Neural progenitor cell (in vitro differentiated cells): ENCODE measurements around the gene GAB4. TPM values are rescaled to one million over a fixed set of nuclear protein-coding genes. Genes with fewer than 3 reads are reported as not detected.
A peak's percentile ranks its signal among the peaks of the same experiment; 100 is the strongest.

Experiments used
- DNase-seq: peaks from one replicate; pipeline ENCODE4 v3.0.0-alpha.2; 2016; ENCODE audit warnings: low spot score
- H2AFZ ChIP-seq: fragments of 200-600 bp; sonication (generic); replicated peaks from 2 replicates; pipeline ENCODE4 v1.6.1; 2016; ENCODE audit warnings: antibody characterized with exemption
- H3F3A ChIP-seq: fragments of 200-600 bp; sonication (generic); 2 replicates; pipeline ENCODE4 v1.6.1; 2016; ENCODE audit warnings: antibody characterized with exemption, low read depth
- H3K27ac ChIP-seq: fragments of 200-600 bp; sonication (generic); 2 replicates; pipeline ENCODE4 v1.5.1; 2016; ENCODE audit warnings: mild to moderate bottlenecking
- H3K27me3 ChIP-seq: fragments of 200-600 bp; sonication (generic); 2 replicates; pipeline ENCODE4 v1.6.1; 2016; ENCODE audit warnings: mild to moderate bottlenecking, moderate library complexity
- H3K36me3 ChIP-seq: fragments of 200-600 bp; sonication (generic); 2 replicates; pipeline ENCODE4 v1.5.1; 2016
- H3K4me1 ChIP-seq: fragments of 200-600 bp; sonication (generic); 2 replicates; pipeline ENCODE4 v1.6.1; 2016; ENCODE audit warnings: mixed run types
- H3K4me2 ChIP-seq: fragments of 200-600 bp; sonication (generic); 2 replicates; pipeline ENCODE4 v1.6.1; 2016
- H3K4me3 ChIP-seq: fragments of 200-600 bp; sonication (generic); 2 replicates; pipeline ENCODE4 v1.5.1; 2016
- H3K79me2 ChIP-seq: fragments of 200-600 bp; sonication (generic); 2 replicates; pipeline ENCODE4 v1.6.1; 2016; ENCODE audit warnings: low read depth
- H3K9ac ChIP-seq: fragments of 200-600 bp; sonication (generic); 2 replicates; pipeline ENCODE4 v1.6.1; 2016
- H3K9me3 ChIP-seq: fragments of 200-600 bp; sonication (generic); 2 replicates; pipeline ENCODE4 v1.5.1; 2016; ENCODE audit warnings: low read depth
- H4K20me1 ChIP-seq: fragments of 200-600 bp; sonication (generic); 2 replicates; pipeline ENCODE4 v1.6.1; 2016; ENCODE audit warnings: low read depth
- H3K27ac Mint-ChIP-seq: 3 replicates; pipeline ENCODE4 v1.8.0; 2021; ENCODE audit warnings: mixed read lengths
- H3K27me3 Mint-ChIP-seq: 2 replicates; pipeline ENCODE4 v1.8.0; 2022; ENCODE audit warnings: low read depth, mild to moderate bottlenecking, inconsistent platforms, moderate library complexity, mixed read lengths; ENCODE audit not compliant: insufficient read depth
- H3K36me3 Mint-ChIP-seq: 3 replicates; pipeline ENCODE4 v1.8.0; 2021; ENCODE audit warnings: mixed read lengths
- H3K4me1 Mint-ChIP-seq: 3 replicates; pipeline ENCODE4 v1.8.0; 2021; ENCODE audit warnings: mixed read lengths
- H3K4me3 Mint-ChIP-seq: 3 replicates; pipeline ENCODE4 v1.8.0; 2021; ENCODE audit warnings: mild to moderate bottlenecking, moderate library complexity, mixed read lengths
- H3K9me3 Mint-ChIP-seq: 3 replicates; pipeline ENCODE4 v1.8.0; 2020; ENCODE audit warnings: mixed read lengths
- CTCF ChIP-seq: fragments of 200-600 bp; sonication (generic); IDR thresholded peaks from 2 replicates; pipeline ENCODE4 v1.5.1; 2017; ENCODE audit warnings: antibody characterized with exemption, mild to moderate bottlenecking
- EZH2 ChIP-seq: fragments of 200-600 bp; sonication (generic); IDR thresholded peaks from 2 replicates; pipeline ENCODE4 v1.6.1; 2017; ENCODE audit warnings: antibody characterized with exemption, mild to moderate bottlenecking, moderate library complexity
- EZH2phosphoT487 ChIP-seq: fragments of 200-600 bp; sonication (generic); IDR thresholded peaks from 2 replicates; pipeline ENCODE4 v1.6.1; 2017; ENCODE audit warnings: antibody characterized with exemption
- total RNA-seq: library from RNA; depleted of rRNA; stranded (reverse); fragments of >200 nt; gene quantifications from 2 replicates; pipeline ENCODE4 v1.2.3, GENCODE V29; 2015; ENCODE audit warnings: low replicate concordance

Gene GAB4
- total RNA-seq, 1 donor from 2014 or later, result 0.07 TPM

DNA sequence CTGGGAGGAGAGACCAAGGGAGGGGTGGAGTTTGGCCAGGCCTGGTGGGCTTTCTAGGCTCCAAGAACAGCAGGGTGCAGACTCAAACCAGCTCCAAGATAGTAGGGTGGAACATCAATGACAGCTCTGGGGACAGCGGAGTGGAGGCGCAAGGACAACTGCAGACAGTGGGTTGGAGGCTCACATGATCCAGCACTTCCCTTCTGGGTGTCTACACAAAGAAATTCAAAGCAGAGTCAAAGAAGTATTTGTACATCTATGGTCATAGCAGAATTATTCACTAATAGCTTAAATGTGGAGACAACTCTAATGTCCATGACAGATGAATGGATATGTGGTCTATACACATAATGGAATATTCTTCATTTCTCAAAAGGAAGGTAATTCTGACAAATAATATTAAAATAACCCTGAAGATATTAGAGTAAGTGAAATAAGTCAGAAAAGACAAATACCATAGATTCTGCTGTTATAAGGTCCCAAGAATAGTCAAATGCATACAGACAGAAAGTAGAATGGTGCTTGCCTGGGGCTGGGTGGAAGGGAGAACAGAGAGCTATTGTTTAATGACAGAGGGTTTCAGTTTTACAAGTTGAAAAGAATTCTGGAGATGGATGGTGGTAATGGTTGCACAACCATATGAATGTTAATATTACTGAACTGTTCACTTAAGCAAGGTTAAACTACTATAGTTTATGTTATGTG, 5.5 kb upstream of the GAB4 start:
- H3K4me1 Mint-ChIP-seq, result no peaks in the 10 kb centered on the region
- H3K27ac ChIP-seq, result no peak overlapping the region
- no peak for DNase-seq

GRCh38 chr22:17012267-17012666, 4.2 kb upstream of the GAB4 start:
- no peaks in the 10 kb centered on the region for H3K36me3 ChIP-seq
- H3K9me3 Mint-ChIP-seq, result peaks cover 12% of the 10 kb centered on the region
- H3K4me3 ChIP-seq, result no peak overlapping the region
- no peaks in the 10 kb centered on the region for H3K36me3 Mint-ChIP-seq
- H3K4me1 Mint-ChIP-seq, result no peaks in the 10 kb centered on the region
- no peaks in the 10 kb centered on the region for H3K79me2 ChIP-seq
- H3K27ac ChIP-seq, result no peak overlapping the region
- no peak overlapping the region for H3K4me3 Mint-ChIP-seq
- TF ChIP-seq EZH2 (no peak), EZH2phosphoT487 (no peak), CTCF (no peak)
- no peaks in the 10 kb centered on the region for H3F3A ChIP-seq
- H3K9me3 ChIP-seq, result no peaks in the 10 kb centered on the region
- DNase-seq, result no peak
- H3K27me3 ChIP-seq, result peaks cover 16% of the 10 kb centered on the region
- H4K20me1 ChIP-seq, result no peaks in the 10 kb centered on the region
- no peak overlapping the region for H2AFZ ChIP-seq
- no peak overlapping the region for H3K27ac Mint-ChIP-seq
- peaks cover 7% of the 10 kb centered on the region for H3K27me3 Mint-ChIP-seq
- H3K4me1 ChIP-seq, result no peaks in the 10 kb centered on the region
- H3K9ac ChIP-seq, result no peak overlapping the region
- H3K4me2 ChIP-seq, result no peak overlapping the region

More for the DNA sequence above, 5.5 kb upstream of the GAB4 start:
- Histone ChIP-seq H4K20me1 (no peaks in the 10 kb centered on the region), H3K4me2 (no peak overlapping the region), H3F3A (no peaks in the 10 kb centered on the region), H3K27me3 (peaks cover 3% of the 10 kb centered on the region), H3K9ac (no peak overlapping the region), H3K9me3 (no peaks in the 10 kb centered on the region), H3K36me3 (no peaks in the 10 kb centered on the region), H3K79me2 (no peaks in the 10 kb centered on the region), H3K4me3 (no peak overlapping the region), H3K4me1 (no peaks in the 10 kb centered on the region), H2AFZ (no peak overlapping the region)
- peaks cover 7% of the 10 kb centered on the region for H3K27me3 Mint-ChIP-seq
- no peaks in the 10 kb centered on the region for H3K36me3 Mint-ChIP-seq
- TF ChIP-seq CTCF (no peak), EZH2 (no peak), EZH2phosphoT487 (no peak)
- H3K27ac Mint-ChIP-seq, result no peak overlapping the region
- no peak overlapping the region for H3K4me3 Mint-ChIP-seq
- H3K9me3 Mint-ChIP-seq, result peaks cover 8% of the 10 kb centered on the region

- H3K4me3 Mint-ChIP-seq, result no peak overlapping the region
- DNase-seq, result no peak
- no peak overlapping the region for H2AFZ ChIP-seq
- no peaks in the 10 kb centered on the region for H3K79me2 ChIP-seq
- H3K9me3 ChIP-seq, result no peaks in the 10 kb centered on the region
- H3K4me1 Mint-ChIP-seq, result no peaks in the 10 kb centered on the region
- H3K9ac ChIP-seq, result no peak overlapping the region
- H3K9me3 Mint-ChIP-seq, result peaks cover 21% of the 10 kb centered on the region
- no peak overlapping the region for H3K27ac ChIP-seq
- H3F3A ChIP-seq, result no peaks in the 10 kb centered on the region
- H4K20me1 ChIP-seq, result no peaks in the 10 kb centered on the region
- peak; percentile 17 for TF ChIP-seq CTCF
- TF ChIP-seq EZH2, result no peak
- H3K4me2 ChIP-seq, result no peak overlapping the region
- no peaks in the 10 kb centered on the region for H3K36me3 ChIP-seq
- H3K27me3 ChIP-seq, result peaks cover 35% of the 10 kb centered on the region
- no peaks in the 10 kb centered on the region for H3K4me1 ChIP-seq
- no peak overlapping the region for H3K27ac Mint-ChIP-seq
- H3K27me3 Mint-ChIP-seq, result peaks cover 10% of the 10 kb centered on the region
- H3K36me3 Mint-ChIP-seq, result no peaks in the 10 kb centered on the region
- H3K4me3 ChIP-seq, result no peak overlapping the region
Observed at GRCh38 chr22:17009640-17010291, 1.7 kb upstream of the GAB4 start.
